D721Med (cell line): Measurements from ENCODE around the gene HDAC4.

Source experiments
- DNase-seq: peaks from one replicate; pipeline ENCODE4 v3.0.0; 2011; ENCODE audit warnings: low spot score; ENCODE audit not compliant: insufficient read length
- FAIRE-seq: peaks from 2 replicates; lab custom pipeline; 2011; peaks lifted over from hg19 to GRCh38; lab: Jason Lieb, UNC
- CTCF ChIP-seq: IDR thresholded peaks from 2 replicates; pipeline ENCODE4 v1.5.1; 2012; ENCODE audit warnings: mild to moderate bottlenecking, control low read depth; ENCODE audit not compliant: insufficient read depth; ENCODE audit errors: missing control alignments

Gene HDAC4

GRCh38 chr2:239067196-239067865, 333.5 kb downstream of the HDAC4 start:
- DNase-seq (no peak), FAIRE-seq (no peak)
- TF ChIP-seq CTCF: no peak

GRCh38 chr2:239066597-239066996, 334.2 kb downstream of the HDAC4 start:
- FAIRE-seq: no peak
- TF ChIP-seq CTCF: no peak

GRCh38 chr2:239065962-239066361, 334.9 kb downstream of the HDAC4 start:
- FAIRE-seq (no peak), DNase-seq (no peak)
- no peak for TF ChIP-seq CTCF

More at GRCh38 chr2:239066597-239066996, 334.2 kb downstream of the HDAC4 start:
- DNase-seq: no peak

GRCh38 chr2:239065537-239065936, 335.3 kb downstream of the HDAC4 start:
- no peak for FAIRE-seq

GRCh38 chr2:239064891-239065290, 335.9 kb downstream of the HDAC4 start:
- TF ChIP-seq CTCF: no peak
- no peak for FAIRE-seq
- DNase-seq: no peak

More at GRCh38 chr2:239065537-239065936, 335.3 kb downstream of the HDAC4 start:
- TF ChIP-seq CTCF: no peak
- DNase-seq: no peak

- FAIRE-seq (no peak), DNase-seq (no peak)
- TF ChIP-seq CTCF: no peak
Measured at GRCh38 chr2:239064253-239064652, 336.6 kb downstream of the HDAC4 start.

GRCh38 chr2:239062743-239063142, 338.1 kb downstream of the HDAC4 start:
- DNase-seq (no peak), FAIRE-seq (no peak)
- TF ChIP-seq CTCF: no peak
